ENCODE results near the gene AHDC1. TPM values are rescaled to one million over a fixed set of nuclear protein-coding genes. Genes with fewer than 3 reads are reported as not detected.

AHDC1 gene
- total and polyA plus RNA-seq, 9 of the 15 experiments (the other 6 are each of a cell fraction or from before 2014, with no cell fraction given): 0.21 to 36.4 (median 4.7) TPM

- in situ Hi-C loops (cut with MboI) (no loop called here), intact Hi-C loops (cut with micrococcal nuclease) (no loop called here)
- ChIA-PET CTCF (ENCODE audit: low intra/inter-chr PET ratio) (no interaction called here), POLR2A (interaction anchor here (0.6 to 1.1 kb wide), 3 partner anchors 9 to 188 kb away, joined by 3 read pairs; no protein-coding TSS in a partner anchor)
- DNase-seq (ENCODE audit: extremely low read depth in 1 of 4, low spot score in 3 of 4) (peak; percentile 67 to 78 (median 72)), FAIRE-seq (peak; percentile 74), ATAC-seq (peak; percentile 54)
- WGBS (ENCODE audit: insufficient coverage, low coverage, missing lambda C conversion rate): 44% methylated on average over 20 of the region's 21 CpGs
- no peaks in the 10 kb centered on the region for H3K27me3 ChIP-seq (ENCODE audit: control insufficient read depth in 2 of 2, insufficient read depth in 2 of 2, low read length in 2 of 2)
- peak overlapping the region; percentile 96 for H2AFZ ChIP-seq (ENCODE audit: low read depth, low read length)
- peak overlapping the region; percentile 69 for H3K4me2 ChIP-seq (ENCODE audit: insufficient read depth, low read length)
- H3K9me3 ChIP-seq (replicated peaks; ENCODE audit: control insufficient read depth, insufficient read depth, low read depth, low read length): no peaks in the 10 kb centered on the region
- no peaks in the 10 kb centered on the region for H3K36me3 ChIP-seq (ENCODE audit: control insufficient read depth, insufficient read depth, low read length)
- H3K79me2 ChIP-seq (ENCODE audit: control insufficient read depth, insufficient read depth, low read length): no peaks in the 10 kb centered on the region
- H3K9ac ChIP-seq (ENCODE audit: insufficient read depth in 1 of 2, low read depth in 2 of 2, low read length in 2 of 2): peak overlapping the region; percentile 24 to 89
- H4K20me1 ChIP-seq (replicated peaks; ENCODE audit: control insufficient read depth, insufficient read depth, low read length): no peaks in the 10 kb centered on the region
- H3K4me3 ChIP-seq: no peak overlapping the region
- BruUV-seq (replicated peaks): no TSS peak
- H3K4me1 ChIP-seq (replicated peaks in 1 of 2; ENCODE audit: control insufficient read depth in 2 of 2, insufficient read depth in 2 of 2, low read length in 2 of 2): peaks cover 39 to 58% of the 10 kb centered on the region in 2 experiments
- H3K9me1 ChIP-seq (ENCODE audit: control insufficient read depth, insufficient read depth, low read length): peaks cover 4% of the 10 kb centered on the region
- H3K27ac ChIP-seq (ENCODE audit: extremely low read depth, low read depth, low read length): peak overlapping the region; percentile 63
- TF ChIP-seq RBM14 (IDR thresholded peaks at IDR 0.05; ENCODE audit: borderline replicate concordance, insufficient read depth, low read depth, low read length): no peak
- peak in 1 of 2 experiments; percentile 16 for TF ChIP-seq E2F6 (IDR thresholded peaks at IDR 0.05; ENCODE audit: borderline replicate concordance in 1 of 2, extremely low read depth in 1 of 2, insufficient read depth in 1 of 2, insufficient read length in 1 of 2, low read depth in 1 of 2, low read length in 1 of 2, poor library complexity in 1 of 2, severe bottlenecking in 1 of 2)
- no peak for TF ChIP-seq POLR2B (IDR thresholded peaks at IDR 0.05; ENCODE audit: low read depth, partially characterized antibody)
- TF ChIP-seq NUFIP1 (IDR thresholded peaks at IDR 0.05; ENCODE audit: partially characterized antibody): no peak
- no peak for TF ChIP-seq ESRRB (CRISPR knock-in tag; IDR thresholded peaks at IDR 0.05; ENCODE audit: borderline replicate concordance)
- TF ChIP-seq ZNF175 (CRISPR knock-in tag; IDR thresholded peaks at IDR 0.05; ENCODE audit: low read depth): no peak
- TF ChIP-seq ZNF277 (CRISPR knock-in tag; IDR thresholded peaks at IDR 0.05; ENCODE audit: borderline replicate concordance): no peak
- TF ChIP-seq RREB1 (CRISPR knock-in tag; IDR thresholded peaks at IDR 0.05): no peak
Measured at GRCh38 chr1:27517907-27518718, 85.8 kb downstream of the AHDC1 start.

Data from K562 (cell line).